GM19372 (cell line): ENCODE measurements around the gene TMEM119.

Experiments
- ATAC-seq: cut with Tn5 transposase; IDR thresholded peaks from one replicate; pipeline ENCODE4 v1.9.1; 2021; ENCODE audit warnings: mild to moderate bottlenecking, low read depth, moderate library complexity; ENCODE audit not compliant: unreplicated experiment

The TMEM119 gene

GRCh38 chr12:108553799-108554198 is 44.1 kb downstream of the TMEM119 start:
- ATAC-seq: no peak

- ATAC-seq: no peak
Observed at GRCh38 chr12:108551535-108551934, 46.3 kb downstream of the TMEM119 start.

- ATAC-seq: no peak
Observed at GRCh38 chr12:108548954-108549521, 48.8 kb downstream of the TMEM119 start.

- ATAC-seq: no peak
Observed at GRCh38 chr12:108547686-108548085, 50.2 kb downstream of the TMEM119 start.

- no peak for ATAC-seq
Observed at GRCh38 chr12:108543652-108544051, 54.2 kb downstream of the TMEM119 start.

- no peak for ATAC-seq
Observed at GRCh38 chr12:108542320-108542719, 55.6 kb downstream of the TMEM119 start.
